Measurements from ENCODE around the gene SPO11. TPM values are rescaled to one million over a fixed set of nuclear protein-coding genes. Genes with fewer than 3 reads are reported as not detected.

The SPO11 gene
- polyA plus RNA-seq, 1 donor from 2014 or later = not detected

- no peak overlapping the region for H3K27ac ChIP-seq (ENCODE audit: low read length)
- no peak overlapping the region for H3K4me2 ChIP-seq (ENCODE audit: low read length)
These were observed 44.8 kb downstream of the SPO11 start for GRCh38 chr20:57374343-57374930.

GRCh38 chr20:57374931-57375651 is 45.5 kb downstream of the SPO11 start:
- Histone ChIP-seq H3K9me2 (ENCODE audit: insufficient read depth, low read length) (no peaks in the 10 kb centered on the region), H3K9ac (ENCODE audit: low read length) (no peak overlapping the region), H3K27ac (ENCODE audit: low read length) (no peak overlapping the region), H3K9me3 (ENCODE audit: low read length) (no peaks in the 10 kb centered on the region), H3F3A (ENCODE audit: insufficient read depth, low read length, poor library complexity, severe bottlenecking) (no peaks in the 10 kb centered on the region), H4K20me1 (ENCODE audit: insufficient read depth) (no peaks in the 10 kb centered on the region), H3K79me2 (replicated peaks; ENCODE audit: insufficient read depth, low read length) (no peaks in the 10 kb centered on the region), H2AFZ (ENCODE audit: low read depth, low read length) (no peak overlapping the region), H3K4me2 (ENCODE audit: low read length) (no peak overlapping the region), H3K36me3 (ENCODE audit: insufficient read depth, low read length) (peaks cover 9% of the 10 kb centered on the region), H3K27me3 (ENCODE audit: insufficient read depth, low read depth, low read length) (no peaks in the 10 kb centered on the region), H3K4me3 (ENCODE audit: low read length) (no peak overlapping the region)
- TF ChIP-seq EP300 (conservative IDR thresholded peaks at IDR 0.05; ENCODE audit: poor library complexity, severe bottlenecking) = no peak
- no peak for TF ChIP-seq CTCF (IDR thresholded peaks at IDR 0.05; ENCODE audit: poor library complexity, severe bottlenecking)
- no peak for TF ChIP-seq REST (IDR thresholded peaks at IDR 0.05; ENCODE audit: borderline replicate concordance)
- TF ChIP-seq EZH2 (IDR thresholded peaks at IDR 0.05; ENCODE audit: borderline replicate concordance, insufficient read depth, low read length, poor library complexity, severe bottlenecking) = no peak
- no peak for TF ChIP-seq MXI1 (conservative IDR thresholded peaks at IDR 0.05; ENCODE audit: poor library complexity, severe bottlenecking)
- no peak for TF ChIP-seq TAF1 (IDR thresholded peaks at IDR 0.05; ENCODE audit: low read depth)
- no peak for TF ChIP-seq POLR2AphosphoS5 (IDR thresholded peaks at IDR 0.05)
- no peak for TF ChIP-seq RAD21 (conservative IDR thresholded peaks at IDR 0.05)
- TF ChIP-seq SMC3 (conservative IDR thresholded peaks at IDR 0.05; ENCODE audit: poor library complexity) = no peak

More at GRCh38 chr20:57374343-57374930, 44.8 kb downstream of the SPO11 start:
- H3K9me3 ChIP-seq (ENCODE audit: low read length) = no peaks in the 10 kb centered on the region
- no peaks in the 10 kb centered on the region for H3K9me2 ChIP-seq (ENCODE audit: insufficient read depth, low read length)
- no peaks in the 10 kb centered on the region for H3F3A ChIP-seq (ENCODE audit: insufficient read depth, low read length, poor library complexity, severe bottlenecking)
- no peaks in the 10 kb centered on the region for H3K79me2 ChIP-seq (replicated peaks; ENCODE audit: insufficient read depth, low read length)
- no peak overlapping the region for H3K9ac ChIP-seq (ENCODE audit: low read length)
- H4K20me1 ChIP-seq (ENCODE audit: insufficient read depth) = no peaks in the 10 kb centered on the region
- H3K4me3 ChIP-seq (ENCODE audit: low read length) = no peak overlapping the region
- TF ChIP-seq RAD21 (conservative IDR thresholded peaks at IDR 0.05) = no peak
- no peak for TF ChIP-seq CTCF (IDR thresholded peaks at IDR 0.05; ENCODE audit: poor library complexity, severe bottlenecking)
- no peak for TF ChIP-seq MXI1 (conservative IDR thresholded peaks at IDR 0.05; ENCODE audit: poor library complexity, severe bottlenecking)
- H2AFZ ChIP-seq (ENCODE audit: low read depth, low read length) = no peak overlapping the region
- no peaks in the 10 kb centered on the region for H3K27me3 ChIP-seq (ENCODE audit: insufficient read depth, low read depth, low read length)
- H3K36me3 ChIP-seq (ENCODE audit: insufficient read depth, low read length) = peaks cover 9% of the 10 kb centered on the region
